ENCODE measurements around the gene ASCL4.

GRCh38 chr12:107767466-107767865 is 7.0 kb upstream of the ASCL4 start:
- no peak for TF ChIP-seq CTCF (IDR thresholded peaks at IDR 0.05)
- no peak for TF ChIP-seq TCF7L2 (IDR thresholded peaks at IDR 0.05; ENCODE audit: low read depth, low read length)
- TF ChIP-seq REST (IDR thresholded peaks at IDR 0.05; ENCODE audit: insufficient read depth in 1 of 2, low read depth in 2 of 2, low read length in 1 of 2) = no peak
- TF ChIP-seq POLR2AphosphoS5 (IDR thresholded peaks at IDR 0.05; ENCODE audit: low read depth, low read length) = no peak
